Mesothelial cell of epicardium (in vitro differentiated cells): ENCODE data around the gene FCGR3A. TPM values are rescaled to one million over a fixed set of nuclear protein-coding genes. Genes with fewer than 3 reads are reported as not detected.

Experiments used
- DNase-seq, 2 experiments: peaks; one replicate each; pipeline ENCODE4 v3.0.0; 2021; ENCODE audit warnings: low spot score in 2 of 2; ENCODE audit not compliant: unreplicated experiment in 2 of 2
- H3K27ac Mint-ChIP-seq: 2 replicates; pipeline ENCODE4 v1.8.0; 2021; ENCODE audit warnings: mixed read lengths
- H3K27me3 Mint-ChIP-seq: 2 replicates; pipeline ENCODE4 v1.8.0; 2021; ENCODE audit warnings: low read depth, mixed read lengths
- H3K36me3 Mint-ChIP-seq: 2 replicates; pipeline ENCODE4 v1.8.0; 2021; ENCODE audit warnings: mixed read lengths
- H3K4me1 Mint-ChIP-seq: 2 replicates; pipeline ENCODE4 v1.8.0; 2021; ENCODE audit warnings: mixed read lengths
- H3K4me3 Mint-ChIP-seq: 2 replicates; pipeline ENCODE4 v1.8.0; 2021; ENCODE audit warnings: mild to moderate bottlenecking, moderate library complexity, mixed read lengths
- H3K9me3 Mint-ChIP-seq: 2 replicates; pipeline ENCODE4 v1.8.0; 2021; ENCODE audit warnings: mixed read lengths
- total RNA-seq: library from RNA; stranded (reverse); gene quantifications from 3 replicates; pipeline ENCODE4 v1.2.1, GENCODE V29; 2021
- TF ChIP-seq, protein P1 (sequence below): fragments of 200-600 bp; sonication (generic); IDR thresholded peaks from one replicate; pipeline ENCODE4 v1.5.0; 2021; ENCODE audit warnings: antibody characterized with exemption; ENCODE audit not compliant: unreplicated experiment

FCGR3A gene
- total RNA-seq, 1 donor from 2014 or later = not detected

DNA sequence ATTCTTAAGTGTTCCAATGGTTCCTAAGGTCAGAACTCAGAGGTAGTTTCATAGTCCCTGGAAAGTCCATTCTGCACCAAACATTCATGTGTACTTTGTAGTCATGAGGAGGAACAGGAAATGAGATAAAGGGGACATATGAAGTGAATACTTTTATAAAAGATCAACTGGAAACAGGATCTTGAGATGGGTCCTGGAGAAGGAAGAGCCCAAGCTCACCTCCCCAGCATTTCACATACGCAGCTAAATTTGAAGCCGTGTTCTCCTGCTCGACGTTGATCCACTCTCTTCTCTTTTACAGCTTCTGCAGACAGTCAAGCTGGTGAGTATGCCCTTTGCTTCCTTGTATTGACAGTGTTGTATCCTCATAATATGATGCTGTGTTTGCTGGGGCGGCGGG is 43.9 kb downstream of the FCGR3A start:
- H3K36me3 Mint-ChIP-seq = no peaks in the 10 kb centered on the region
- no peaks in the 10 kb centered on the region for H3K9me3 Mint-ChIP-seq
- TF ChIP-seq, protein P1, sequence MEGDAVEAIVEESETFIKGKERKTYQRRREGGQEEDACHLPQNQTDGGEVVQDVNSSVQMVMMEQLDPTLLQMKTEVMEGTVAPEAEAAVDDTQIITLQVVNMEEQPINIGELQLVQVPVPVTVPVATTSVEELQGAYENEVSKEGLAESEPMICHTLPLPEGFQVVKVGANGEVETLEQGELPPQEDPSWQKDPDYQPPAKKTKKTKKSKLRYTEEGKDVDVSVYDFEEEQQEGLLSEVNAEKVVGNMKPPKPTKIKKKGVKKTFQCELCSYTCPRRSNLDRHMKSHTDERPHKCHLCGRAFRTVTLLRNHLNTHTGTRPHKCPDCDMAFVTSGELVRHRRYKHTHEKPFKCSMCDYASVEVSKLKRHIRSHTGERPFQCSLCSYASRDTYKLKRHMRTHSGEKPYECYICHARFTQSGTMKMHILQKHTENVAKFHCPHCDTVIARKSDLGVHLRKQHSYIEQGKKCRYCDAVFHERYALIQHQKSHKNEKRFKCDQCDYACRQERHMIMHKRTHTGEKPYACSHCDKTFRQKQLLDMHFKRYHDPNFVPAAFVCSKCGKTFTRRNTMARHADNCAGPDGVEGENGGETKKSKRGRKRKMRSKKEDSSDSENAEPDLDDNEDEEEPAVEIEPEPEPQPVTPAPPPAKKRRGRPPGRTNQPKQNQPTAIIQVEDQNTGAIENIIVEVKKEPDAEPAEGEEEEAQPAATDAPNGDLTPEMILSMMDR = no peak
- peaks cover 58% of the 10 kb centered on the region for H3K27me3 Mint-ChIP-seq
- peaks cover 9% of the 10 kb centered on the region for H3K4me1 Mint-ChIP-seq
- H3K4me3 Mint-ChIP-seq = no peak overlapping the region
- H3K27ac Mint-ChIP-seq = no peak overlapping the region
- DNase-seq = no peak

GRCh38 chr1:161503394-161503748 is 46.2 kb downstream of the FCGR3A start:
- H3K4me1 Mint-ChIP-seq = peaks cover 9% of the 10 kb centered on the region
- no peak overlapping the region for H3K4me3 Mint-ChIP-seq
- TF ChIP-seq, protein P1 = no peak
- H3K27ac Mint-ChIP-seq = no peak overlapping the region
- DNase-seq = no peak
- H3K36me3 Mint-ChIP-seq = no peaks in the 10 kb centered on the region
- no peaks in the 10 kb centered on the region for H3K9me3 Mint-ChIP-seq
- peaks cover 82% of the 10 kb centered on the region for H3K27me3 Mint-ChIP-seq

DNA sequence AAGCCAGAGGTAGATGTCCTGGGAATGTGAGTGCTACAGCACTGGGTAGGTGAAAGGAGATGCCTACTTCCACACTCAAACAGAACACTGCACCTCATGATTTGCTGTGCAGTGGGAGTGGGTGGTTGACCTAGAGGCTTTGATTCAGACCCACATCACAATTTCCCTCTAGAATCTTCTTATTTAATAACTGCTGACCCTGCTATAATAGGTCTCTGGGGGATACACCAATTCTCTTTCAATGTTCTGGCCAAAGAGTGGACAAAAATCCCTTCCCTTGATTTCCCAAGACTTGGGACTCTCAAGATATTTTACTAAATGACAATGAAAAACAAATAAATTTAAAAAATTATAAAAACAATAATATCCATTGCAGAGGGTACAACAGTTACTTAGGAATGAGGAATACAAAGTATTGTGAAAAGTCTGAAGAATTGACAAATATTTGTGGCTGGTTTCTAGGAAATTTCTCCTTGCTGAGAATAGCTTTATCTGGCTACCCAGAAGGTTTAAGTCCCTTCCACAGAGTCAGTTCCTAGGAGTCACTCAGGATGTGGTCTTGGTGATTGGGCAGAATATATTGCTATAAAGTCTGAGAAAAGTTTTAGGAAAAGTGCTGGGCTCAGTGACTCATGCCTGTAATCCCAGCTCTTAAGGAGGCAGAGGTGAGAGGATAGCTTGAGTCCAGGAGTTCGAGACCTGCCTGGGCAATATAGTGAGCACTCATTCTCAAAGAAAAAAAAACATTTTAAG is 46.8 kb downstream of the FCGR3A start:
- H3K27ac Mint-ChIP-seq = no peak overlapping the region
- DNase-seq = no peak
- H3K36me3 Mint-ChIP-seq = no peaks in the 10 kb centered on the region
- peaks cover 85% of the 10 kb centered on the region for H3K27me3 Mint-ChIP-seq
- no peak overlapping the region for H3K4me3 Mint-ChIP-seq
- peaks cover 9% of the 10 kb centered on the region for H3K4me1 Mint-ChIP-seq
- TF ChIP-seq, protein P1 = no peak
- no peaks in the 10 kb centered on the region for H3K9me3 Mint-ChIP-seq

- peaks cover 9% of the 10 kb centered on the region for H3K4me1 Mint-ChIP-seq
- no peaks in the 10 kb centered on the region for H3K36me3 Mint-ChIP-seq
- TF ChIP-seq, protein P1 = no peak
- no peak for DNase-seq
- H3K4me3 Mint-ChIP-seq = no peak overlapping the region
- no peak overlapping the region for H3K27ac Mint-ChIP-seq
- peaks cover 88% of the 10 kb centered on the region for H3K27me3 Mint-ChIP-seq
- H3K9me3 Mint-ChIP-seq = no peaks in the 10 kb centered on the region
Observed at GRCh38 chr1:161502181-161502580, 47.4 kb downstream of the FCGR3A start.

GRCh38 chr1:161501234-161501633 is 48.4 kb downstream of the FCGR3A start:
- no peak overlapping the region for H3K4me3 Mint-ChIP-seq
- H3K9me3 Mint-ChIP-seq = no peaks in the 10 kb centered on the region
- TF ChIP-seq, protein P1 = no peak
- no peak overlapping the region for H3K27ac Mint-ChIP-seq
- no peaks in the 10 kb centered on the region for H3K36me3 Mint-ChIP-seq
- peaks cover 87% of the 10 kb centered on the region for H3K27me3 Mint-ChIP-seq
- peaks cover under 1% of the 10 kb centered on the region for H3K4me1 Mint-ChIP-seq
- no peak for DNase-seq
